GM12873 (cell line): ENCODE results near the gene GALNT14.

Source experiments
- TF ChIP-seq, protein P1 (sequence below): IDR thresholded peaks from 2 replicates; pipeline ENCODE4 v1.5.1; 2012; ENCODE audit warnings: low read depth, mild to moderate bottlenecking, moderate library complexity, low read length, control low read depth; ENCODE audit not compliant: insufficient read depth; ENCODE audit errors: missing control alignments

Gene GALNT14

GRCh38 chr2:31166925-31167324 is 28.7 kb upstream of the GALNT14 start:
- TF ChIP-seq, protein P1, sequence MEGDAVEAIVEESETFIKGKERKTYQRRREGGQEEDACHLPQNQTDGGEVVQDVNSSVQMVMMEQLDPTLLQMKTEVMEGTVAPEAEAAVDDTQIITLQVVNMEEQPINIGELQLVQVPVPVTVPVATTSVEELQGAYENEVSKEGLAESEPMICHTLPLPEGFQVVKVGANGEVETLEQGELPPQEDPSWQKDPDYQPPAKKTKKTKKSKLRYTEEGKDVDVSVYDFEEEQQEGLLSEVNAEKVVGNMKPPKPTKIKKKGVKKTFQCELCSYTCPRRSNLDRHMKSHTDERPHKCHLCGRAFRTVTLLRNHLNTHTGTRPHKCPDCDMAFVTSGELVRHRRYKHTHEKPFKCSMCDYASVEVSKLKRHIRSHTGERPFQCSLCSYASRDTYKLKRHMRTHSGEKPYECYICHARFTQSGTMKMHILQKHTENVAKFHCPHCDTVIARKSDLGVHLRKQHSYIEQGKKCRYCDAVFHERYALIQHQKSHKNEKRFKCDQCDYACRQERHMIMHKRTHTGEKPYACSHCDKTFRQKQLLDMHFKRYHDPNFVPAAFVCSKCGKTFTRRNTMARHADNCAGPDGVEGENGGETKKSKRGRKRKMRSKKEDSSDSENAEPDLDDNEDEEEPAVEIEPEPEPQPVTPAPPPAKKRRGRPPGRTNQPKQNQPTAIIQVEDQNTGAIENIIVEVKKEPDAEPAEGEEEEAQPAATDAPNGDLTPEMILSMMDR: no peak

GRCh38 chr2:31163011-31163539 is 24.8 kb upstream of the GALNT14 start:
- TF ChIP-seq, protein P1: no peak

DNA sequence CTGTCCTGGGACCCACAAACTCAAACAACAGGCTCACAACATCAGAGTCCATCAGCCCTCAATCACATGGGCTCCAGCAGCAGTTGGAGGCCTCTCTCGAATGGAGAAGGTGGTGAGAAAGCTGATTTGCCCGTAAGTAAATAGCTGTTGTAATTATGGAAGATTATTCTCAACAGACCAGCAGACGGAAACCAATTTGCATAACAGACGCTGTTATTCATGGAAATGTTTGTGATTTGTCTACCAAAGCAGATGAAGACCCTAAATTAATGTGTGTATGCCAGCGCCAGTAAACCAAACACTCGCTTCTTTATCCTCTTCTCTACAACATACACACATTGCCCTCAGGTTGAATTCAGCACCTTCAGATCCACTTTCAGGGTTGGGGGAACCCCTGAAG is 23.4 kb upstream of the GALNT14 start:
- TF ChIP-seq, protein P1: no peak

DNA sequence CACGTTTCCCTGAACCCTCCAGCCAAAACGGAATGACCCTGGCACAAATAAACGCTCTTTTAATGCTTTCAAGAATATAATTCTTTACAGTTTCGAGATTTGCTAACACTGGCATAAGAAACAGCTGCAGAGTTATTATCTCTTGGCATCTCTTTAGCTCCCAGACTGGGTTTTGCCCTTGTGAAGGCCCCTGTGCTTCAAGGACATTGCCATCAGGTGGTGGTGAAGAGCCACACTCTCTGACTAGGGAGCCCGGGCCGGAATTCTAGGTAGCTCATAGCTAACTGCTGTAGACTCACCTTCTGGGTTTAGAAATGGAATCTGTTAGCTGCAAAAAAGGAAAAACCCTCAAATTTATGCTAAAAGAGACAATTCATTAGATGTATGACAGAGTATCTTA is 13.3 kb upstream of the GALNT14 start:
- TF ChIP-seq, protein P1: no peak

DNA sequence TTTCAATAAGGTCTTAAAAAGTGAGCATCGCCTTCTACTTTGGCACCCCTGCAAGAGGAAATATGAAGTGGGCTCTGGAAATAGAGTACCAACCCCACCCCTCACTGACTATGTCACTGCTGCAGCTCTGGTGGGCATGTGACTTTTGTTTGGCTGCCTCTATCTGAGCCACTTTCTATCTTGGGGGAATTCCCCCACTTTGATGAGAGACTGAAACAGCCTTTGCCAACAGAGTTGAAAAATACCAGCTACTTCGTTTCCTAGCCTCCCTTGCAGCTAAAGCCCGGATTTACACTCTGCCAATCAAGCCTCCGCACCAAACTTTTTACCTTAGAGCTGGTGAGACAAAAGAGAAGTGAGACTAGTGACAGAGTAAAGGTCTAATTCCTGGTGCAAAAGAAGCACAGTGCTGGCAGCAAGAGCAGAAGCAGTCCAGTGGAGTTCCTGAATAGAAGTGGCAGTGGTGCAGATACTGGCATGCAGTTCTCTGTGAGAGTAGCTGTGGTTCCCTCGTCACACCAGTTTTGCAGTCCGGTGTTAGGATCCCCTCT is 12.0 kb upstream of the GALNT14 start:
- TF ChIP-seq, protein P1: no peak

GRCh38 chr2:31148514-31148913 is 10.3 kb upstream of the GALNT14 start:
- TF ChIP-seq, protein P1: no peak

- TF ChIP-seq, protein P1: no peak
Measured at GRCh38 chr2:31147645-31148044, 9.4 kb upstream of the GALNT14 start.
